ENCODE data around the gene SLC24A3.

SLC24A3 gene

GRCh38 chr20:19511931-19512330, 299.5 kb downstream of the SLC24A3 start:
- Histone ChIP-seq H3K79me1 (ENCODE audit: low read depth, low read length) (no peaks in the 10 kb centered on the region), H2BK120ac (ENCODE audit: low read depth, low read length) (peak overlapping the region; percentile 3), H3K4me2 (ENCODE audit: insufficient read depth, low read length, poor library complexity, severe bottlenecking) (no peak overlapping the region), H3K4ac (ENCODE audit: low read length) (no peak overlapping the region), H3K23ac (ENCODE audit: low read depth, low read length, poor library complexity) (no peak overlapping the region), H3K18ac (ENCODE audit: low read length) (peak overlapping the region; percentile 66), H3K4me3 (ENCODE audit: low read length in 2 of 2) (no peak overlapping the region), H2AFZ (ENCODE audit: low read length) (no peak overlapping the region), H3K4me1 (ENCODE audit: control insufficient read depth in 2 of 2, insufficient read depth in 1 of 2, low read depth in 1 of 2, low read length in 2 of 2) (peaks cover 8 to 16% of the 10 kb centered on the region in 2 donors), H2BK5ac (ENCODE audit: low read length) (peak overlapping the region; percentile 31), H3K9ac (ENCODE audit: low read depth, low read length, poor library complexity) (no peak overlapping the region), H3K27ac (replicated peaks; ENCODE audit: low read length) (no peak overlapping the region), H4K8ac (ENCODE audit: low read depth, low read length) (no peak overlapping the region), H2AK5ac (ENCODE audit: low read depth, low read length) (peak overlapping the region; percentile 79), H4K91ac (ENCODE audit: low read depth, low read length, poor library complexity) (no peak overlapping the region), H2BK15ac (ENCODE audit: low read length) (no peak overlapping the region), H2BK12ac (ENCODE audit: low read length) (no peak overlapping the region), H3K36me3 (replicated peaks in 1 of 2; ENCODE audit: control insufficient read depth in 2 of 2, insufficient read depth in 2 of 2, low read length in 2 of 2) (no peaks in the 10 kb centered on the region), H3K27me3 (ENCODE audit: control insufficient read depth in 3 of 3, insufficient read depth in 3 of 3, low read depth in 1 of 3, low read length in 3 of 3) (no peaks in the 10 kb centered on the region), H3K14ac (ENCODE audit: low read length) (no peak overlapping the region), H3K9me3 (replicated peaks in 1 of 2; ENCODE audit: control insufficient read depth in 2 of 2, insufficient read depth in 1 of 2, low read depth in 1 of 2, low read length in 2 of 2) (peaks cover 0 to 3% of the 10 kb centered on the region in 2 donors)
- no peak for DNase-seq (ENCODE audit: low spot score)
- WGBS, 2 donors (ENCODE audit: extremely low coverage in 2 of 2, insufficient read length in 2 of 2, insufficient replicate concordance in 1 of 2): no CpG with 5 or more reads among the region's 4 CpGs

GRCh38 chr20:19512886-19513677, 300.6 kb downstream of the SLC24A3 start:
- H2BK12ac ChIP-seq (ENCODE audit: low read length): no peak overlapping the region
- no peak overlapping the region for H2BK15ac ChIP-seq (ENCODE audit: low read length)
- peaks cover 8 to 16% of the 10 kb centered on the region in 2 donors for H3K4me1 ChIP-seq (ENCODE audit: control insufficient read depth in 2 of 2, insufficient read depth in 1 of 2, low read depth in 1 of 2, low read length in 2 of 2)
- no peak overlapping the region for H2AK5ac ChIP-seq (ENCODE audit: low read depth, low read length)
- no peaks in the 10 kb centered on the region for H3K79me1 ChIP-seq (ENCODE audit: low read depth, low read length)
- H3K18ac ChIP-seq (ENCODE audit: low read length): no peak overlapping the region
- WGBS, 2 donors (ENCODE audit: extremely low coverage in 2 of 2, insufficient read length in 2 of 2, insufficient replicate concordance in 1 of 2): no CpG with 5 or more reads among the region's 3 CpGs
- H4K8ac ChIP-seq (ENCODE audit: low read depth, low read length): no peak overlapping the region
- H3K23ac ChIP-seq (ENCODE audit: low read depth, low read length, poor library complexity): no peak overlapping the region
- H3K27me3 ChIP-seq (ENCODE audit: control insufficient read depth in 3 of 3, insufficient read depth in 3 of 3, low read depth in 1 of 3, low read length in 3 of 3): no peaks in the 10 kb centered on the region
- peak; percentile 54 for DNase-seq (ENCODE audit: low spot score)
- no peak overlapping the region for H2BK5ac ChIP-seq (ENCODE audit: low read length)
- no peak overlapping the region for H3K4ac ChIP-seq (ENCODE audit: low read length)
- no peak overlapping the region for H2AFZ ChIP-seq (ENCODE audit: low read length)
- no peak overlapping the region for H3K14ac ChIP-seq (ENCODE audit: low read length)
- peak overlapping the region; percentile 42 for H3K27ac ChIP-seq (replicated peaks; ENCODE audit: low read length)
- H3K9ac ChIP-seq (ENCODE audit: low read depth, low read length, poor library complexity): no peak overlapping the region
- H3K36me3 ChIP-seq (replicated peaks in 1 of 2; ENCODE audit: control insufficient read depth in 2 of 2, insufficient read depth in 2 of 2, low read length in 2 of 2): no peaks in the 10 kb centered on the region
- no peak overlapping the region for H2BK120ac ChIP-seq (ENCODE audit: low read depth, low read length)
- no peak overlapping the region for H3K4me2 ChIP-seq (ENCODE audit: insufficient read depth, low read length, poor library complexity, severe bottlenecking)
- H3K4me3 ChIP-seq (ENCODE audit: low read length in 2 of 2): no peak overlapping the region
- no peak overlapping the region for H4K91ac ChIP-seq (ENCODE audit: low read depth, low read length, poor library complexity)
- peaks cover 0 to 3% of the 10 kb centered on the region in 2 donors for H3K9me3 ChIP-seq (replicated peaks in 1 of 2; ENCODE audit: control insufficient read depth in 2 of 2, insufficient read depth in 1 of 2, low read depth in 1 of 2, low read length in 2 of 2)

- Histone ChIP-seq H3K9ac (ENCODE audit: low read depth, low read length, poor library complexity) (no peak overlapping the region), H2AK5ac (ENCODE audit: low read depth, low read length) (no peak overlapping the region), H2AFZ (ENCODE audit: low read length) (no peak overlapping the region), H3K4ac (ENCODE audit: low read length) (no peak overlapping the region), H3K4me3 (ENCODE audit: low read length in 2 of 2) (no peak overlapping the region), H3K4me1 (ENCODE audit: control insufficient read depth in 2 of 2, insufficient read depth in 1 of 2, low read depth in 1 of 2, low read length in 2 of 2) (peaks cover 8 to 14% of the 10 kb centered on the region in 2 donors), H2BK15ac (ENCODE audit: low read length) (no peak overlapping the region), H3K9me3 (replicated peaks in 1 of 2; ENCODE audit: control insufficient read depth in 2 of 2, insufficient read depth in 1 of 2, low read depth in 1 of 2, low read length in 2 of 2) (peaks cover 0 to 3% of the 10 kb centered on the region in 2 donors), H3K27me3 (ENCODE audit: control insufficient read depth in 3 of 3, insufficient read depth in 3 of 3, low read depth in 1 of 3, low read length in 3 of 3) (no peaks in the 10 kb centered on the region), H3K14ac (ENCODE audit: low read length) (no peak overlapping the region), H4K8ac (ENCODE audit: low read depth, low read length) (no peak overlapping the region), H2BK5ac (ENCODE audit: low read length) (no peak overlapping the region), H2BK120ac (ENCODE audit: low read depth, low read length) (no peak overlapping the region), H3K27ac (replicated peaks; ENCODE audit: low read length) (no peak overlapping the region), H4K91ac (ENCODE audit: low read depth, low read length, poor library complexity) (no peak overlapping the region), H3K23ac (ENCODE audit: low read depth, low read length, poor library complexity) (no peak overlapping the region), H3K18ac (ENCODE audit: low read length) (no peak overlapping the region), H3K36me3 (replicated peaks in 1 of 2; ENCODE audit: control insufficient read depth in 2 of 2, insufficient read depth in 2 of 2, low read length in 2 of 2) (no peaks in the 10 kb centered on the region), H2BK12ac (ENCODE audit: low read length) (no peak overlapping the region), H3K4me2 (ENCODE audit: insufficient read depth, low read length, poor library complexity, severe bottlenecking) (no peak overlapping the region), H3K79me1 (ENCODE audit: low read depth, low read length) (no peaks in the 10 kb centered on the region)
- no CpG with 5 or more reads among the region's 6 CpGs for WGBS, 2 donors (ENCODE audit: extremely low coverage in 2 of 2, insufficient read length in 2 of 2, insufficient replicate concordance in 1 of 2)
- no peak for DNase-seq (ENCODE audit: low spot score)
Measured at GRCh38 chr20:19515074-19515473, 302.6 kb downstream of the SLC24A3 start.

GRCh38 chr20:19519466-19519865, 307.0 kb downstream of the SLC24A3 start:
- Histone ChIP-seq H2BK120ac (ENCODE audit: low read depth, low read length) (no peak overlapping the region), H3K36me3 (replicated peaks in 1 of 2; ENCODE audit: control insufficient read depth in 2 of 2, insufficient read depth in 2 of 2, low read length in 2 of 2) (no peaks in the 10 kb centered on the region), H3K4me2 (ENCODE audit: insufficient read depth, low read length, poor library complexity, severe bottlenecking) (no peak overlapping the region), H3K4me1 (ENCODE audit: control insufficient read depth in 2 of 2, insufficient read depth in 1 of 2, low read depth in 1 of 2, low read length in 2 of 2) (no peaks in the 10 kb centered on the region), H3K27me3 (ENCODE audit: control insufficient read depth in 3 of 3, insufficient read depth in 3 of 3, low read depth in 1 of 3, low read length in 3 of 3) (no peaks in the 10 kb centered on the region), H2AFZ (ENCODE audit: low read length) (no peak overlapping the region), H2BK5ac (ENCODE audit: low read length) (no peak overlapping the region), H3K18ac (ENCODE audit: low read length) (no peak overlapping the region), H3K9me3 (replicated peaks in 1 of 2; ENCODE audit: control insufficient read depth in 2 of 2, insufficient read depth in 1 of 2, low read depth in 1 of 2, low read length in 2 of 2) (peaks cover 0 to 3% of the 10 kb centered on the region in 2 donors), H3K79me1 (ENCODE audit: low read depth, low read length) (no peaks in the 10 kb centered on the region), H3K27ac (replicated peaks; ENCODE audit: low read length) (no peak overlapping the region), H2BK15ac (ENCODE audit: low read length) (no peak overlapping the region), H3K9ac (ENCODE audit: low read depth, low read length, poor library complexity) (no peak overlapping the region), H3K4me3 (ENCODE audit: low read length in 2 of 2) (no peak overlapping the region), H4K8ac (ENCODE audit: low read depth, low read length) (no peak overlapping the region), H2AK5ac (ENCODE audit: low read depth, low read length) (no peak overlapping the region), H3K4ac (ENCODE audit: low read length) (no peak overlapping the region), H4K91ac (ENCODE audit: low read depth, low read length, poor library complexity) (no peak overlapping the region), H3K23ac (ENCODE audit: low read depth, low read length, poor library complexity) (no peak overlapping the region), H2BK12ac (ENCODE audit: low read length) (no peak overlapping the region), H3K14ac (ENCODE audit: low read length) (no peak overlapping the region)
- no peak for DNase-seq (ENCODE audit: low spot score)
- WGBS, 2 donors (ENCODE audit: extremely low coverage in 2 of 2, insufficient read length in 2 of 2, insufficient replicate concordance in 1 of 2): no CpG with 5 or more reads among the region's 1 CpG
